H9 (cell line): Measurements from ENCODE around the gene RALGAPA1. TPM values are rescaled to one million over a fixed set of nuclear protein-coding genes. Genes with fewer than 3 reads are reported as not detected.

Experiments
- DNase-seq: peaks from one replicate; pipeline ENCODE4 v3.0.0-alpha.2; 2017
- H2AFZ ChIP-seq: one replicate; pipeline ENCODE4 v1.6.1; 2013; ENCODE audit warnings: mild to moderate bottlenecking, low read length, control low read depth, moderate library complexity
- H2AK5ac ChIP-seq: 2 replicates; pipeline ENCODE4 v1.6.1; 2013; ENCODE audit warnings: low read length, control low read depth, mixed read lengths; ENCODE audit not compliant: insufficient read length
- H2BK120ac ChIP-seq: one replicate; pipeline ENCODE4 v1.6.1; 2013; ENCODE audit warnings: low read depth, mild to moderate bottlenecking, low read length, control low read depth, inconsistent platforms; ENCODE audit not compliant: poor library complexity, severe bottlenecking
- H2BK12ac ChIP-seq: 2 replicates; pipeline ENCODE4 v1.6.1; 2013; ENCODE audit warnings: low read length, control low read depth, mixed read lengths, low read depth; ENCODE audit not compliant: insufficient read length
- H2BK15ac ChIP-seq: 2 replicates; pipeline ENCODE4 v1.6.1; 2013; ENCODE audit warnings: low read depth, low read length, control low read depth
- H2BK20ac ChIP-seq: one replicate; pipeline ENCODE4 v1.6.1; 2013; ENCODE audit warnings: low read depth, mild to moderate bottlenecking, low read length, control low read depth, inconsistent platforms; ENCODE audit not compliant: poor library complexity, severe bottlenecking
- H2BK5ac ChIP-seq: 2 replicates; pipeline ENCODE4 v1.6.1; 2013; ENCODE audit warnings: low read length, control low read depth, mixed read lengths; ENCODE audit not compliant: insufficient read length
- H3K14ac ChIP-seq: 2 replicates; pipeline ENCODE4 v1.6.1; 2013; ENCODE audit warnings: low read length, control low read depth; ENCODE audit not compliant: insufficient read depth
- H3K18ac ChIP-seq: 2 replicates; pipeline ENCODE4 v1.6.1; 2013; ENCODE audit warnings: low read depth, mild to moderate bottlenecking, mixed read lengths, low read length, control low read depth; ENCODE audit not compliant: insufficient read length
- H3K23ac ChIP-seq: 2 replicates; pipeline ENCODE4 v1.6.1; 2013; ENCODE audit warnings: low read length, control low read depth, mixed read lengths, low read depth; ENCODE audit not compliant: insufficient read length
- H3K23me2 ChIP-seq: 2 replicates; pipeline ENCODE4 v1.6.1; 2013; ENCODE audit warnings: low read depth, mild to moderate bottlenecking, mixed read lengths, low read length, control low read depth; ENCODE audit not compliant: insufficient read length, poor library complexity, severe bottlenecking
- H3K27ac ChIP-seq: 2 replicates; pipeline ENCODE4 v1.5.1; 2013; ENCODE audit warnings: low read length, control low read depth, mixed read lengths, low read depth; ENCODE audit not compliant: insufficient read length
- H3K27me3 ChIP-seq: 2 replicates; pipeline ENCODE4 v1.6.1; 2013; ENCODE audit warnings: low read length, control low read depth, inconsistent platforms; ENCODE audit not compliant: insufficient read depth
- H3K4ac ChIP-seq: 2 replicates; pipeline ENCODE4 v1.6.1; 2013; ENCODE audit warnings: low read depth, mild to moderate bottlenecking, control low read depth, inconsistent platforms, low read length, moderate library complexity
- H3K4me1 ChIP-seq: 2 replicates; pipeline ENCODE4 v1.6.1; 2013; ENCODE audit warnings: low read length, control low read depth, inconsistent platforms; ENCODE audit not compliant: insufficient read depth
- H3K4me2 ChIP-seq: 2 replicates; pipeline ENCODE4 v1.6.1; 2013; ENCODE audit warnings: low read length, control low read depth, mixed read lengths; ENCODE audit not compliant: insufficient read length, insufficient read depth
- H3K56ac ChIP-seq: 2 replicates; pipeline ENCODE4 v1.6.1; 2013; ENCODE audit warnings: low read depth, mild to moderate bottlenecking, mixed read lengths, low read length, control low read depth; ENCODE audit not compliant: insufficient read length
- H3K79me1 ChIP-seq: 2 replicates; pipeline ENCODE4 v1.6.1; 2013; ENCODE audit warnings: low read depth, mild to moderate bottlenecking, moderate library complexity, low read length, control low read depth, inconsistent platforms; ENCODE audit not compliant: insufficient read depth, poor library complexity, severe bottlenecking
- H3K79me2 ChIP-seq: 2 replicates; pipeline ENCODE4 v1.6.1; 2013; ENCODE audit warnings: low read length, control low read depth, inconsistent platforms; ENCODE audit not compliant: insufficient read depth
- H3K9ac ChIP-seq: 2 replicates; pipeline ENCODE4 v1.6.1; 2013; ENCODE audit warnings: low read length, control low read depth, mixed read lengths; ENCODE audit not compliant: insufficient read length; ENCODE audit errors: extremely low read depth
- H3K9me3 ChIP-seq: one replicate; pipeline ENCODE4 v1.6.1; 2013; ENCODE audit warnings: low read depth, low read length, inconsistent platforms; ENCODE audit not compliant: control insufficient read depth
- H3T11ph ChIP-seq: one replicate; pipeline ENCODE4 v1.6.1; 2013; ENCODE audit warnings: mild to moderate bottlenecking, low read length, control low read depth, inconsistent platforms
- H4K20me1 ChIP-seq: one replicate; pipeline ENCODE4 v1.6.1; 2013; ENCODE audit not compliant: control insufficient read depth, insufficient read length, insufficient read depth
- H4K5ac ChIP-seq: 2 replicates; pipeline ENCODE4 v1.6.1; 2013; ENCODE audit warnings: low read depth, mild to moderate bottlenecking, mixed read lengths, low read length, control low read depth; ENCODE audit not compliant: insufficient read length
- H4K8ac ChIP-seq: replicated peaks from 2 replicates; pipeline ENCODE4 v1.6.1; 2013; ENCODE audit warnings: low read length, control low read depth, mixed read lengths, low read depth; ENCODE audit not compliant: insufficient read length
- H4K91ac ChIP-seq: 2 replicates; pipeline ENCODE4 v1.6.1; 2013; ENCODE audit warnings: low read depth, mild to moderate bottlenecking, moderate library complexity, mixed read lengths, low read length, control low read depth; ENCODE audit not compliant: insufficient read length
- H3K27ac Mint-ChIP-seq, 3 experiments: 2 replicates in 2 of 3; 3 replicates in 1 of 3; pipeline ENCODE4 v1.8.0; 2020 to 2021; ENCODE audit warnings: mixed read lengths in 3 of 3, mild to moderate bottlenecking in 1 of 3, moderate library complexity in 1 of 3
- H3K27me3 Mint-ChIP-seq: 2 replicates; pipeline ENCODE4 v1.8.0; 2021; ENCODE audit warnings: low read depth, mild to moderate bottlenecking, moderate library complexity, mixed read lengths
- H3K36me3 Mint-ChIP-seq, 3 experiments: 2 replicates in 2 of 3; 3 replicates in 1 of 3; pipeline ENCODE4 v1.8.0; 2020 to 2021; ENCODE audit warnings: low read depth in 3 of 3, mixed read lengths in 3 of 3; ENCODE audit not compliant: insufficient read depth in 1 of 3
- H3K4me1 Mint-ChIP-seq, 2 experiments: 2 replicates each; pipeline ENCODE4 v1.8.0; 2020; ENCODE audit warnings: mixed read lengths in 2 of 2
- H3K4me3 Mint-ChIP-seq, 2 experiments: 2 replicates in 1 of 2; 3 replicates in 1 of 2; pipeline ENCODE4 v1.8.0; 2020 to 2021; ENCODE audit warnings: mild to moderate bottlenecking in 2 of 2, mixed read lengths in 2 of 2, moderate library complexity in 1 of 2
- H3K9me3 Mint-ChIP-seq, 2 experiments: 2 replicates in 1 of 2; 3 replicates in 1 of 2; pipeline ENCODE4 v1.8.0; 2020; ENCODE audit warnings: mild to moderate bottlenecking in 2 of 2, mixed read lengths in 2 of 2, moderate library complexity in 1 of 2
- CTCF ChIP-seq: fragments of 200-600 bp; sonication (generic); conservative IDR thresholded peaks from 3 replicates; pipeline ENCODE4 v1.8.0; 2021; ENCODE audit warnings: antibody characterized with exemption, mild to moderate bottlenecking
- WGBS: extraction: QIAGEN DNeasy Blood & Tissue Kit; methylation state at CpG from one replicate; pipeline ENCODE4 v1.1.7; 2013; ENCODE audit warnings: missing lambda C conversion rate, low lambda C conversion rate, mixed read lengths; ENCODE audit not compliant: insufficient read length; ENCODE audit errors: extremely low coverage; 5-methylcytosine and 5-hydroxymethylcytosine counted together
- total RNA-seq: library from RNA; stranded (reverse); gene quantifications from 2 replicates; pipeline ENCODE4 v1.2.1, GENCODE V29; 2021

The RALGAPA1 gene
- total RNA-seq, 1 experiment from 2014 or later: 29.8 TPM

GRCh38 chr14:35696119-35696518 lies 113.0 kb downstream of the RALGAPA1 start:
- Histone ChIP-seq H2BK15ac (no peak overlapping the region), H3K14ac (no peak overlapping the region), H3T11ph (no peak overlapping the region), H4K20me1 (no peaks in the 10 kb centered on the region), H2AFZ (no peak overlapping the region), H3K18ac (no peak overlapping the region), H3K23me2 (no peaks in the 10 kb centered on the region), H3K4me2 (no peak overlapping the region), H2AK5ac (no peak overlapping the region), H3K4me1 (no peaks in the 10 kb centered on the region), H3K9ac (no peak overlapping the region), H4K91ac (no peak overlapping the region), H3K23ac (no peak overlapping the region), H2BK5ac (no peak overlapping the region), H3K79me1 (no peaks in the 10 kb centered on the region), H2BK120ac (no peak overlapping the region), H3K9me3 (no peaks in the 10 kb centered on the region), H3K27me3 (no peaks in the 10 kb centered on the region), H3K4ac (no peak overlapping the region), H4K5ac (no peak overlapping the region), H2BK20ac (no peak overlapping the region), H3K56ac (no peak overlapping the region), H3K27ac (no peak overlapping the region), H3K79me2 (no peaks in the 10 kb centered on the region), H4K8ac (no peak overlapping the region), H2BK12ac (no peak overlapping the region)
- Mint-ChIP-seq H3K9me3 (no peaks in the 10 kb centered on the region), H3K27ac (no peak overlapping the region), H3K36me3 (no peaks in the 10 kb centered on the region), H3K4me3 (no peak overlapping the region), H3K4me1 (peaks cover 3 to 4% of the 10 kb centered on the region in 2 experiments; a peak in 3 of 4 replicates), H3K27me3 (no peaks in the 10 kb centered on the region)
- TF ChIP-seq CTCF: no peak
- WGBS: no CpG with 5 or more reads among the region's 3 CpGs
- no peak for DNase-seq
